Kidney tubule cell (primary cell): ENCODE data around the gene MCFD2.
"Not testable (repeated sequence)": the region's sequence is repeated elsewhere in the genome, so short reads cannot be mapped to it uniquely, and the experiment has no call there.

Experiments
- DNase-seq: peaks from one replicate; pipeline ENCODE4 v3.0.0-alpha.2; 2018; ENCODE audit warnings: low spot score

The MCFD2 gene

DNA sequence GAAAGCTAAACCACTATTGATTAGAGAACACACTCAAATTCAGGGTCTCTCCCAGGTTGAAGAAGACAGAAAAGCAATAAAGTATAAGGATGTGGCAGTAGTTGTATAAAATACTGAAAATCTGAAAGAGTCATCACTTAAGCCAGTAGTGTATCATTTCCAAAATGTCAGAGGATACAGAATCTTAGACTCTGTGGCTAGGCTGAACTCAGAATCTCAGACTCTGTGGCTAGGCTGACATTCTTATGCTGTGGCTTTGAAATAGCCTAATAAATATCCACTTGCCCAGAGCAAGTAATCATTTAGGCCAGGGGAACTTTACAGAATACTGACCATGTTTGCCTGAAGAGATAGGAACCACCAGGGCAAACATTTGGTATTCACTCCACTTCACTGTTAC, 13.1 kb downstream of the MCFD2 start:
- DNase-seq = no peak

GRCh38 chr2:46901611-46902010, 14.0 kb downstream of the MCFD2 start:
- no peak for DNase-seq

DNA sequence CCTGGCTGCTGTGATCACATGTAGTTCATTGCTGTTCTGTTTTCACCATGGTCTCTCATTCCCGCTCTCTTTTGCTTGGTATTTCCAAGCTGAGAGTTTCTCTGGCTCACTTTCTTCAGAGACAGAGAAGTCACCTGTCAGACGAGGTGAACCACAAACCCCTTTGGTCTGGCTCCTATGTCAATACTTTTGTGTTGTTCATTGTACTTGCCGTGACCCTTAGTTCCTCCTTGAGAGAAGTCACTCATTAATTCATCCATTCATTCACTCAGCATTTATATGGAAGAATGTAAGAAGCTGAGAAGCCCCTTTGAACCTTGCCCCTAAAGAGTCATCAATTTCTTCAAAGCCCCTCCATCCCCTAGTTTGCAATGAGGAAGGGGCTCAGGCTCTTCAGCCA, 15.2 kb downstream of the MCFD2 start:
- DNase-seq = no peak

GRCh38 chr2:46899053-46899452, 16.6 kb downstream of the MCFD2 start:
- DNase-seq = no peak

DNA sequence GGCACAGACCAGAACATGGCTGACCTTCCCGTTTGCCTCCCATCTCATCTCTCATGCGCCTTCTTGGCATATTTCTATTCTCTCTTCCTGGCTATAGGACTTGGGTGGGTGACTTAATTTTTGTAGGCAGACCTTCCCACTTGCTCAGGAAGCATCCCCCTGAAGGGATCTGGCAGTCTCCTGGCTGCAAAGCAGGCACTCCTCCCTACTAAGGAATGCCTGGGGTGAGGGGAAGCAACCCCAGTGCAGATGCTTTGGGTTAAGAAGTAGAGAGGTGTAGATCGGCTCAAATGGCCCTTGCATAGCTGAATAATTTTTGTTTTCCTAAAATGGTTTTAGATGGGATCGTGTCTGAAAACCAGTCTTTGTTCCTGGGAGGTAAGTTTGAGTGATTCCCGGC, 17.6 kb downstream of the MCFD2 start:
- DNase-seq = no peak

DNA sequence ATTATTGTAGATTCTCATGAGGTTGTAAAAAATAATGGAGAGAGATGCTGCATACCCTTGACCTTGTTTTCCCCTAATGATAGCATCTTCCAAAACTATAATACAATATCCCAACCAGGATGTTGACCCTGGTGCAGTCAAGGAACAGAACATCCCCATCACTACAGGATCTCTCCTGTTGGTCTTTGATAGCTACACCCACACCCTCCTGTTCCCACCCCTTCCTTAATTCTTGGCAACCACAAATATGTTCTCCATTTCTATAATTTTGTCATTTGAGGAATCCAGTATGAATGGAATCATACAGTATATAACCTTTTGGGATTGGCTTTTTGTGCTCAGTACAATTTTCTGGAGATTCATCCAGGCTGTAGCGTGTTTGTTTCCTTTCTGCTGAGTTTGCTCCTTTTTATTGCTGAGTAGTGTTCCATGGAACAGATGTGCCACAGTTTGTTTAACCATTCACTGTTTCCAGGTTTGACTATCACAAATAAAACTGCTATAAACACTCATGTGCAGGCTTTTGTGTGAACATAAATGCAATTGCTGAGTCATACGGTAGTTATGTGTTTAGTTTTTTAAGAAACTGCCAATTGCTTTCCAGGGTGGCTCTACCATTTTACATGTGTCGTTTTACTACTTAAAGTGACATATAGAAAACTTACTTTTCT, 22.2 kb downstream of the MCFD2 start:
- DNase-seq = peak; percentile 18

- no peak for DNase-seq
These were observed 23.6 kb downstream of the MCFD2 start for GRCh38 chr2:46891956-46892553.

DNA sequence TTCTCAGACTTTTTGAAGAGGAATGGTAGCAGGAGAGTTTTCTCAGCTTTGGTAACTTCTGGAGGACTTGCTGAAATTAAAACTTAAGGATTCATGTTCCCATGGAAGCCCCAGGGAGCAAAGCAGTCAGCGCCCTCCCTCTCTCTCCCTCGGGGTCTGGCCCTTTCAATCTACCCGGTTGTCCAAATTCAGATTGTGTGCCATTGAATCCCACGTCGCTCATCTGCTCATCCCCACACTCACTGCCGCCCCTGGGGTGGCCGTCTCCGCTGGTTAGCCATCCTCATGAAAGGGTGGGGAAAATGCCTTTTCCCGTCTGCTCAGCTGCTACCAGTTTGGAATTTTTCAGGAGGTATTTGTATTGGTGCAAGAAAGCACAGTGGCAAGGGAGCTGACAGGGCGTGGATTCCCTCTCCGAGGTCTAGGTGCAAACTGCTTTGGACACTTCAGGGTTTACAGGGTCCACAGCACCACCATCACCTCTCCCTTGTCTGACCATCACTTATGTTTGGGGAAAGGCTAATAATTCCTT, 27.1 kb downstream of the MCFD2 start:
- DNase-seq = no peak

DNA sequence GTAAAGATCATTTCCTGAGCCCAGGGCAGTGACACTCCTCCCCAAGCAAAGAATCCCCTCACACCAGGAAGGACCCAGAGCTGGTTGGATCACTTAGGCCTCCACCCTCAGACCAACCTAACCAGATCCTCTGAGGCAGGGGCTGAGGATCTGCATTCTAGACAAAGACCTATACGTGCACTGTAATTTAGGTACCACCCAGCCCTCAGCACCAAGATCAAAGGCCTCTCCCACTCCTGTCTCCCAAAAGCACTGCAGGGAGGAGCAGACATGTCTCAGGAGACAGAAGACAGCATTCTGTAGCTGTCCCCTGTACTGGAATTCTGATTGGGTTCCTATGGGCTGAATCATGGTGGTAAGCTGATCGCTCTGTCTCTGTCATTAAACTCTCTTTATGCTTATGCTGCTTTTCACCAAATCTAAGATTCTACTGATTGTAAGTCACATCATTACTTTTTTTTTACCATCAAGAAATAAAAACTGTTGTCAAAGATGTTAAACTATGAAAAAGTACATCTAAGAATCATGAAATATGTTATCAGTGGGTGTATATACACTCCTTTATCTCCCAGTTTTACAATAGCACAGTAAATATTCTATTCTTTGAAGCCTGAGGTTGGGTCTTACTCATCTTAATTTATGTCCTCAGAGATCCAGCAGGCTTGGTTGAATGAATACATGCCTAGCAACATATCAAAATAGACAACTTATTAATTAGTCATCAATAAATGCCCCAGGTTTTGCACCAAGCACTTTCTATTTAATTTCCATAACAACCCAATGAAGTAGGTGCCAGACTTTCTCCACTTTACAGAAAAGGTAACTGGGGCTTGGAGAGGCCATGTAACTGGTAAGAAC, 28.3 kb downstream of the MCFD2 start:
- DNase-seq = peak; percentile 75

DNA sequence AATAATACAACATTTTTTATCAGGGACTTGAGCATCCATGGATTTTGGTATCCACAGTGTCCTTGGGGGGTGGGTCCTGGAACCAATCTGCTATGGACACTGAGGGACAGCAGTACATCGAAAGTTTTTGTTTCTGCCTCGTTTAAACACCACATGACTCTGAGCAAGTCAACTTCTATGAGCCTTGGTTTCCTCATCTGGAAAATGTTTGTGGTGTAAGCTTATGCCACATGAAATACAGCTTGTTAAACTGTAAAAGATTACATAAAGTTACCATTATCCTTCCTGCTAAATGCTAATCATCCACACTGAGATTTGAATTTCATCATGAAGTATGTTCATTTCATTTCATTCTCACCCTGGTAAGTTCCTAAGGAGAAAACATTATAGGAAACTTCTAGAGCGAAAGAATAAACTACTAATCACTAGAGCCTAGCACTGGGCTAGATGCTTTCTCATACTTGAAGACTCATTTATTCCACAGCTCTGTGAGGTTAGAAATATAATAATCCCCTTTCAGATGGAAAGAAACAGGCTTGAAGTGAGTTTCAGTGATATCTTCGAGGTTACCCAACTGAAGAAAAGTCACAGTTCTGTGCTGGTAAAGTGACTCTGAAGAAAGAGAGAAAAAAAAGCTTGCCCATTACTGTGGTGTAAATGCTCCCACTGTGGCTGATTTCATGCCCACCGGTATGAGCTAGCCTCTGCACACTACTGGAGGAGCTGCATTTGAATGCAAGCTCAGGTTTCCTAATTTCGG, 29.2 kb downstream of the MCFD2 start:
- DNase-seq = no peak

DNA sequence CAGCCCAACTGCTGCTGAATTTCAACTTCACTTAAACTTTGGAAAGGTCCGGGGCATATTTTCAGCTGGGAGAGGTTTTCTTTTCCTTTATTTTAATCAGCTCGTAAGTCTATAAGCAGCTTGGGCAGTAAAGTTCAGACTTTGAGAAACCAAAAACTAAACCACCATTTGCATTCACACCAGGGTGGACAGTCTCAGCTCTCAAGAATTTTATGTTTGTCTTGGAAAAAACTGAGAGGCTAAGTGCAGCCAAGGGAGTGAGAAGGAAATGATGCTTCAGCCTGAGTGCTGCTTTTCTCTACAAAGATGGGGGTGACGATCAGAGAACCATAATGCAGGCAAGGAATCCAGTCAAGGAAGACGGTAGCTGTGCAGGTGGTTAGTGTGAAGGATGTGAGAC, 30.2 kb downstream of the MCFD2 start:
- DNase-seq = no peak

DNA sequence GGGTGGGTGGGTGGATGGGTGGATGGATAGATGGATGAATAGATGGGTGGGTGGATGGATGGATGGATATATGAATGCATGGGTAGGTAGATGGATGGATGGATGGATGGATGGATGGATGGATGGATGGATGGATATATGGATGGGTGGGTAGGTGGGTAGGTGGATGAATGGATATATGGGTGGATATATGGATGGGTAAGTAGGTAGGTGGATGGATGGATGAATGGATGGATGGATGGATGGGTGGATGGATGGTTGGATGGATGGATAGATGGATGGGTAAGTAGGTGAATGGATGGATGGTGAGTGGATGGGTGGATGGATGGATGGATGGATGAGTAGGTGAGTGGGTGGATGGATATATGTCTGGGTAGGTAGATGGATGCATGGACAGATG, 36.1 kb downstream of the MCFD2 start:
- no peak for DNase-seq

DNA sequence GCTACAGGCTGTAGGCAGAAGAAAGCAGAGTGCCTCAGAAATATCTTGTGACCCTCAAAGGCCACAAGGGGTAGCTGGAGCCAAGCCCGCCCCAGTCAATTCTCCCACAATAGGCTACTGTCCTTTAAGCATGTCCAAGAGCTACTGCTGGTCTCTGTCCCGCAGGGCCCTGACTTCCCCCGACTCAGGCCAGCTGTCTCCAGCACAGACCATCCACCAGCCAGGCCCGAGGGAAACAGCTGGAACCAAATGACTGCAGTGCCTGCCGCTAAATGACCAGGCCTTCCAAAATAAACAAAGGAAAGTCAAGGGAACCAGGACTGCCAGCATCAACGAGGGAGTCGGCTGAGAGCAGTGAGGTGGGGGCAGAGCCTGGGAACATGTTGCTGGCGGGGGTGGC, 36.7 kb downstream of the MCFD2 start:
- no peak for DNase-seq

DNA sequence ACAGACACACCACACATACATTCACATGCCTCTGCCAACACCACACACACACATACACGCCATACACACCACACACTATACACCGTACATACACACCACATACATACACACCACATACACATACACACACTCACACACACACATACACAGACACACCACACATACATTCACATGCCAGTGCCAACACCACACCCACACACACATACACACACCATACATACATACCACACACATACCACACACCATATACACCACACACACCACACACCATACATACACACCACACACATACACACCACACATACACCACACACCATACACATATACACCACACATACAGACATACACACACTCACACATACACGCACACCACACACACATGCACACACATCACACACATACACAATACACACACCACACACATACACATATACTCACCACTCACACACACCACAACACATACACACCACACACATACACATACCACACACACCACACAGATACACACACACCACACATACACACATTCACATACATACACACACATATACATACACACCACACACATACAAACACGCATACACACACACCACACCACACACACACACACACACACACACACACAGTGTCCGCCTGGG, 37.2 kb downstream of the MCFD2 start:
- DNase-seq = no peak

- no peak for DNase-seq
These were observed 37.9 kb downstream of the MCFD2 start for GRCh38 chr2:46877619-46878113.

DNA sequence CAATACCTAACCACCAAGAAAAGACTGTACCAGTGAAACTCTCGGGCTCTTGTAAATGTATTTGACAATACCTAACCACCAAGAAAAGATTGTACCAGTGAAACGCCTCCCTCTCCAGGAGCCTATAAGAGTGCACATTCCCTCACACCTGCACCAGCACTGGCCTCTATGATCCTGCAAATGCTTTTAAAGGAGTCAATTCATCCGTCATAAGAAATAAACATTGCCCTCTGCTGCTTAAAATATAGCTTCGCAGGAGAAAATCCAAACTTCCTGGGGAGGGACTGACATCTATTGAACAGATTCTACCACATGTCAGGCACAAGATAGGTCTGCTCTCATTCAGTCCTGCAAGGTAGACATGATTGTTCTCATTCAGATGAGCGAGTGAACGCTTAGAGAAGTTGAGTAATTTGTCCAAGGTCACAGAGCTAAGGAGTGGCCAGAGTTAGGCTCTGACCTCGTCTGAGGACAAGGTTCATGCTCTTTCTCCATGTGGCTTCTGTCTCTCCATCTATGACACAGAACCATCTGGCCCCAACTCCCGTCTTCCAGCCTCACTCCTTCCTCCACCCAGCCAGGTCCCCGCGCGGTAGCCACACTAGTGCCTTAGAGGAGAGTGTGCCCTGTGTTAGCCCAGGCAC, 38.7 kb downstream of the MCFD2 start:
- peak; percentile 81 for DNase-seq

DNA sequence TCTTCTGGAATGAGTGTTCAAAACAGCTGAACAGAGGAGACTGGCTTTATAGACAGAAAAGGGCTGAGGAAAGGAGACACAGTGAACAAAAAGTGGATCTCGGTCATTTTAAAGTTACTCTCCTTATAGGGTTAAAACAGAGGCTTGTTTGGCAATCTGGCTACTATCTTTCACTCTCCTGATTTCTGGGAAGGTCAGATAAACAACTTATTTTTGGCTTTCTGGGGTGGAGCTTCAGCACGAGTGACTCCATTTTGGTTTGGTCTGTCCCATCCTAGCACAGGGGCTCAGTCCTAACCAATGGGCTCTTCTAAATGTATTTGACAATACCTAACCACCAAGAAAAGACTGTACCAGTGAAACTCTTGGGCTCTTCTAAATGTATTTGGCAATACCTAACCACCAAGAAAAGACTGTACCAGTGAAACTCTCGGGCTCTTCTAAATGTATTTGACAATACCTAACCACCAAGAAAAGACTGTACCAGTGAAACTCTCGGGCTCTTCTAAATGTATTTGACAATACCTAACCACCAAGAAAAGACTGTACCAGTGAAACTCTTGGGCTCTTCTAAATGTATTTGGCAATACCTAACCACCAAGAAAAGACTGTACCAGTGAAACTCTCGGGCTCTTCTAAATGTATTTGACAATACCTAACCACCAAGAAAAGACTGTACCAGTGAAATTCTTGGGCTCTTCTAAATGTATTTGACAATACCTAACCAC, 39.5 kb downstream of the MCFD2 start:
- DNase-seq = not testable (repeated sequence)

- DNase-seq = no peak
These were observed 40.2 kb downstream of the MCFD2 start for GRCh38 chr2:46875226-46875899.

GRCh38 chr2:46874236-46874929, 41.2 kb downstream of the MCFD2 start:
- no peak for DNase-seq
